PFSK-1 (cell line): Measurements from ENCODE around the gene TEX11.

ENCODE experiments used
- FOXP2 ChIP-seq: optimal IDR thresholded peaks from 2 replicates; pipeline ENCODE3; 2011; ENCODE audit warnings: borderline replicate concordance, control low read depth, inconsistent platforms; ENCODE audit not compliant: insufficient read depth; ENCODE audit errors: extremely low read length, extremely low read depth
- POLR2AphosphoS5 ChIP-seq: IDR thresholded peaks from 2 replicates; pipeline ENCODE4 v1.6.1; 2012; ENCODE audit warnings: low read depth, mild to moderate bottlenecking, control low read depth, low read length, moderate library complexity
- SIN3A ChIP-seq: IDR thresholded peaks from 2 replicates; pipeline ENCODE4 v1.6.1; 2012; ENCODE audit warnings: mild to moderate bottlenecking, low read length, moderate library complexity, borderline replicate concordance; ENCODE audit not compliant: insufficient read depth
- TAF1 ChIP-seq: IDR thresholded peaks from 2 replicates; pipeline ENCODE4 v1.6.1; 2012; ENCODE audit warnings: low read length, control low read depth, borderline replicate concordance; ENCODE audit not compliant: insufficient read depth
- TF ChIP-seq, protein P1 (sequence below), 2 experiments: IDR thresholded peaks; 2 replicates each; pipeline versions ENCODE4 v1.6.1 to v1.8.0; 2011 to 2012; ENCODE audit warnings: low read depth in 2 of 2, low read length in 2 of 2, control low read depth in 1 of 2, inconsistent platforms in 1 of 2, mild to moderate bottlenecking in 1 of 2, moderate library complexity in 1 of 2; ENCODE audit not compliant: insufficient read depth in 1 of 2

The TEX11 gene

DNA sequence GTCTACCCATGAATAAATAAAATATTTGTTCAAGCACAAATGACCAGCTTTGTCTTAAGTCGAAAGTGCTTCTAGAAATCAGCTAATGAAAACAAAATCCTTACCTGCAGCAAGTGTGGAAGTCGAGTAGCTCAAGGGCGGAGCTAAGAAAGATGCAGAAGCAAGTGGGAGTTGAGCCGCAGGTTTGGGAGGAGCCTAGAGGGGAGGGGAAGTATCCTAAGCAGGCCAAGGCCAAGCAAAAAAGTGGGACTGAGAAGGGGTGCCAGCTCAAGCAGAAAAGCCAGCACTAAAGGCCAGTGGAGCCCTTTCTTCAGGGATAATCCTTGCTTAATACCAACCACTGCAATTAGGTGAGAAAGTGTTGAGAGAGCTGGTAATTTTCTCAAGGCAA lies 403.1 kb downstream of the TEX11 start:
- TF ChIP-seq POLR2AphosphoS5 (no peak), SIN3A (no peak), TAF1 (no peak), FOXP2 (no peak)
- TF ChIP-seq, protein P1, sequence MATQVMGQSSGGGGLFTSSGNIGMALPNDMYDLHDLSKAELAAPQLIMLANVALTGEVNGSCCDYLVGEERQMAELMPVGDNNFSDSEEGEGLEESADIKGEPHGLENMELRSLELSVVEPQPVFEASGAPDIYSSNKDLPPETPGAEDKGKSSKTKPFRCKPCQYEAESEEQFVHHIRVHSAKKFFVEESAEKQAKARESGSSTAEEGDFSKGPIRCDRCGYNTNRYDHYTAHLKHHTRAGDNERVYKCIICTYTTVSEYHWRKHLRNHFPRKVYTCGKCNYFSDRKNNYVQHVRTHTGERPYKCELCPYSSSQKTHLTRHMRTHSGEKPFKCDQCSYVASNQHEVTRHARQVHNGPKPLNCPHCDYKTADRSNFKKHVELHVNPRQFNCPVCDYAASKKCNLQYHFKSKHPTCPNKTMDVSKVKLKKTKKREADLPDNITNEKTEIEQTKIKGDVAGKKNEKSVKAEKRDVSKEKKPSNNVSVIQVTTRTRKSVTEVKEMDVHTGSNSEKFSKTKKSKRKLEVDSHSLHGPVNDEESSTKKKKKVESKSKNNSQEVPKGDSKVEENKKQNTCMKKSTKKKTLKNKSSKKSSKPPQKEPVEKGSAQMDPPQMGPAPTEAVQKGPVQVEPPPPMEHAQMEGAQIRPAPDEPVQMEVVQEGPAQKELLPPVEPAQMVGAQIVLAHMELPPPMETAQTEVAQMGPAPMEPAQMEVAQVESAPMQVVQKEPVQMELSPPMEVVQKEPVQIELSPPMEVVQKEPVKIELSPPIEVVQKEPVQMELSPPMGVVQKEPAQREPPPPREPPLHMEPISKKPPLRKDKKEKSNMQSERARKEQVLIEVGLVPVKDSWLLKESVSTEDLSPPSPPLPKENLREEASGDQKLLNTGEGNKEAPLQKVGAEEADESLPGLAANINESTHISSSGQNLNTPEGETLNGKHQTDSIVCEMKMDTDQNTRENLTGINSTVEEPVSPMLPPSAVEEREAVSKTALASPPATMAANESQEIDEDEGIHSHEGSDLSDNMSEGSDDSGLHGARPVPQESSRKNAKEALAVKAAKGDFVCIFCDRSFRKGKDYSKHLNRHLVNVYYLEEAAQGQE (IDR thresholded peaks at IDR 0.05; ENCODE audit: insufficient read depth in 1 of 2, low read depth in 2 of 2, low read length in 2 of 2), result no peak

DNA sequence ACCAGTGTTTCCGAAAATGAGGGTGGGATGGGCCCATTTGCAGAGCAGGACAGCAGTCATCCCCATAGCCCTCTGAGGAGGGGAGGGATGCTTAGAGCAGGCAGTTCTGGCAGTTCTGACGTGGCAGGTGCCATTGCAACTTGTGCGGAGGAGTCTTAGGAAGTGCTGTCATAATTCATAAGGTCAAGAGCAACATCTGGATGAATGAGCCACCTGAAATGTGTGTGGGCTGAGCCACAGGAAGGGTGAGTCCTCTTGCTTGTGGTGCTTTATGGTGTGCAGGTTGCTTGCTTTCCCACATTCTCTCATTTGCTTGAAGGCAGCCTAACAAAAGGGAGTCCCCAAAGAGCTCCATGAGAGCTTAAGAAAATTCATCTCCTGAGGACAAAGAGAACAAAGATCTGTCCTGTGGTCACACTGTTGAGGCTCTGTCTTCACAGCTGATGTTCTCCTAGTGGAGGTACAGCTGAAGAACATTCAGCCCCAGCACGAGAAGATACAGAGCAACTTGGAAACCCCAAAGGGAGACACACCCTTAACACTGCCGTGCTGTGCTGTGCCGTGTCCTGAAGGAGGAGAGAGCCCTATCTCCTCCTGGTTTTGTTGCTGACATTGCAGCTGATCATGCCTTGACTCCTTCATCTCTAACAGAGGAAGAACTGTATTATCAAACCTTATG lies 403.6 kb downstream of the TEX11 start:
- TF ChIP-seq POLR2AphosphoS5, result no peak
- TF ChIP-seq, protein P1 (IDR thresholded peaks at IDR 0.05; ENCODE audit: insufficient read depth in 1 of 2, low read depth in 2 of 2, low read length in 2 of 2), result no peak
- no peak for TF ChIP-seq TAF1
- no peak for TF ChIP-seq FOXP2

DNA sequence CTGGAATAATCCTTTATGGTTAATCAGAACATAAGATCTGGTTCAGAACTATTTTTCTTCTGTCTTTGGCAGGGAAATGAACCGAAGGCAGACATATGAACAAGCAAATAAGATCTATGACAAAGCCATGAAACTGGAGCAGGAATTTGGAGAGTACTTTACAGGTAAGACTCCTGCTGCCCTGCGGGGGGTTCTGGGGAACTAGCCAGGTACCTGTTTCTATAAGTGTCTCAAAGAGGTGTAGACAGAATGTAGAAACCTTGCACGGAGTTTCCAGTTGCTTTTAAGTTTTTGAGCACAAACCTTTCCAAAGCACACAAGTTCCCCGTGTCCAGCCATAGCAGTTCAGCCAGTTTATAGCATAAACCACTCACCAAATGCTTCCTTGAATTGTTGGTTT lies 407.7 kb downstream of the TEX11 start:
- TF ChIP-seq FOXP2 (no peak), TAF1 (no peak), SIN3A (no peak), POLR2AphosphoS5 (no peak)
- TF ChIP-seq, protein P1 (IDR thresholded peaks at IDR 0.05; ENCODE audit: insufficient read depth in 1 of 2, low read depth in 2 of 2, low read length in 2 of 2), result no peak

DNA sequence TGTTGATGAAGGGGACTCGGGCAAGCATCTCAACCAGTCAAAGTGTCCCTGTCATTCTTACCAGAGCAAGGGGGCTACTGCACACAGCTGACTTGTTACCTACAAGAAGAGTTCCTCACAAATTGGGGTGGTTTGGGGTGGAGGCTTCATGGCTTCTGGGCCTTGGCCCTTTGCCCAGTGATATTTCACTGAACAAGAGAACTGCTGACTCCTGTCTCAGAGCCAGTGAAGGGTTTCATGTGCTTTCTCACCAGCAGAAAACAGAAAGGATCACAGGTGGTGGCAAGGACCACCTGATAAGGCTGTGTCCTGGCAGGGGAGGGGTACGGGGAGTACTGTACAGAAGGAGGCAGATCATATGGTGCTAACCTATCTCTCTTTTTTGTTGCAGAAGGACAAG lies 410.4 kb downstream of the TEX11 start:
- TF ChIP-seq POLR2AphosphoS5 (no peak), SIN3A (no peak), FOXP2 (no peak), TAF1 (no peak)
- TF ChIP-seq, protein P1 (IDR thresholded peaks at IDR 0.05; ENCODE audit: insufficient read depth in 1 of 2, low read depth in 2 of 2, low read length in 2 of 2), result no peak
